Measurements from ENCODE around the gene TRPM5.
A peak's percentile ranks its signal among the peaks of the same experiment; 100 is the strongest.

TRPM5 gene

GRCh38 chr11:2422461-2423156 lies 21.7 kb downstream of the TRPM5 start:
- Histone ChIP-seq H3K27me3 (ENCODE audit: insufficient read depth, poor library complexity, severe bottlenecking) (no peaks in the 10 kb centered on the region), H3K4me3 (replicated peaks; ENCODE audit: insufficient read depth, low read length) (no peak overlapping the region), H3K27ac (replicated peaks) (no peak overlapping the region)
- no peak for DNase-seq (ENCODE audit: low read depth in 1 of 2, low spot score in 1 of 2)
- TF ChIP-seq CTCF (IDR thresholded peaks at IDR 0.05; ENCODE audit: insufficient read depth, low read length): no peak
- no peak for TF ChIP-seq GABPA (IDR thresholded peaks at IDR 0.05; ENCODE audit: low read depth)
- no peak for TF ChIP-seq REST (IDR thresholded peaks at IDR 0.05; ENCODE audit: insufficient replicate concordance, low read depth)
- TF ChIP-seq POLR2AphosphoS5 (IDR thresholded peaks at IDR 0.05; ENCODE audit: low read depth): no peak
- TF ChIP-seq SPI1 (IDR thresholded peaks at IDR 0.05; ENCODE audit: borderline replicate concordance, low read depth): no peak

DNA sequence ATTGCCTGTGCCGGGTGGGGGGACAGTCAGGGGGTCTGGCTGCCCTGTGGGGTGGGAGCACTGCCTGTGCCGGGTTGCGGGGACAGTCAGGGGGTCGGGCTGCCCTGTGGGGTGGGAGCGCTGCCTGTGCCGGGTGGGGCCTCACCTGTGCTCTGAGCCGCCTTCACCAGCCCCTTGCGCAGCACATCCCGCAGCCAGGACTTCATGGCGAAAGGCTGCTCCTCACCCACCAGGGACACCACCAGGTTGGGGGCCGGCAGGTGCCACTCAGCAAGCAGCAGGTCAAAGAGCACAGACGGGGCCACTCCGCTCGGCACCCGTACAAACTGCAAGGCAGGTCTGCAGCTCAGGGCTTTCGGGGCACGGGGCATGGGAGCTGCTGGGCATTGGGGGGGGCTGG lies 22.3 kb downstream of the TRPM5 start:
- H3K27me3 ChIP-seq (ENCODE audit: insufficient read depth, poor library complexity, severe bottlenecking): no peaks in the 10 kb centered on the region
- no peak for TF ChIP-seq POLR2AphosphoS5 (IDR thresholded peaks at IDR 0.05; ENCODE audit: low read depth)
- no peak for TF ChIP-seq SPI1 (IDR thresholded peaks at IDR 0.05; ENCODE audit: borderline replicate concordance, low read depth)
- no peak for TF ChIP-seq GABPA (IDR thresholded peaks at IDR 0.05; ENCODE audit: low read depth)
- no peak for TF ChIP-seq CTCF (IDR thresholded peaks at IDR 0.05; ENCODE audit: insufficient read depth, low read length)
- no peak for TF ChIP-seq REST (IDR thresholded peaks at IDR 0.05; ENCODE audit: insufficient replicate concordance, low read depth)
- H3K4me3 ChIP-seq (replicated peaks; ENCODE audit: insufficient read depth, low read length): no peak overlapping the region
- H3K27ac ChIP-seq (replicated peaks): no peak overlapping the region
- no peak for DNase-seq (ENCODE audit: low read depth in 1 of 2, low spot score in 1 of 2)

GRCh38 chr11:2421226-2421994 lies 22.9 kb downstream of the TRPM5 start:
- DNase-seq (ENCODE audit: low read depth in 1 of 2, low spot score in 1 of 2): no peak

DNA sequence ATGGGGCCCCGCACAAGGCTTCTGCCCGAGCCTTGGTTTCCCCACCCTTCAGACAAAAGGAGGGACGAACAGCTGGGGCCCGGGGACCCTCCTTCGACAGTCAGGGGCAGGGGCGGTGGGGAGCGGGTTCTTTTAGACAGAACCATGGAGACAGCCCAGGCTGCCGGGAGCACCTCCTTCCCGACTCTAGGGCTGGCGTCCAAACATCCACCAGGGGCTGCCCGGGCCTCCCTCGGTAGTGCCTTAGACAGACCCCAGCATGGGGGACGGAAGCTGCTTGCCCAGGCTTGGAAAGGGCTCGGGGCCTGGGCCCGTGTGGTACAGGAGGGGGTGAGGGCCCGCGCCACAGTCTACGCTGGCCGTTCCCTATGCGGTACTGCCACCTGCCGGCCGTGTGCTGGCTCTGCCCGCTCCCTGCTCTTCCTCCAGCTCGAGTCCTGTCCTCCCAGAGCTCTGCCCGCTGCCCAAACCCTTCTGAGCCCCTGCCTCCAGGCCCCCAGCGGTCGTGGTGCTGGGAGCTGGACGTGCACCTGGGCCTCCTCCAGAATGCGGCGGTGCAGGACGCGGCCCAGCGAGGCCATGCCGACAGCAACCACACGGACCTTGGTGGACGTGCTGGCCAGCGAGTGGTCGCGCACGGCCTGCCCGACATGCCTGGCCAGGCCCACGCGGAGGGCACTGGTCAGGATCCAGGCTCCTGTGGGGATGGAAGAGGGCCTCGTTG lies 23.6 kb downstream of the TRPM5 start:
- H3K27ac ChIP-seq (replicated peaks): no peak overlapping the region
- no peaks in the 10 kb centered on the region for H3K27me3 ChIP-seq (ENCODE audit: insufficient read depth, poor library complexity, severe bottlenecking)
- DNase-seq (ENCODE audit: low read depth in 1 of 2, low spot score in 1 of 2): peak in 1 of 2 experiments; percentile 62

More at GRCh38 chr11:2421226-2421994, 22.9 kb downstream of the TRPM5 start:
- H3K27me3 ChIP-seq (ENCODE audit: insufficient read depth, poor library complexity, severe bottlenecking): no peaks in the 10 kb centered on the region
- no peak overlapping the region for H3K4me3 ChIP-seq (replicated peaks; ENCODE audit: insufficient read depth, low read length)
- TF ChIP-seq POLR2AphosphoS5 (IDR thresholded peaks at IDR 0.05; ENCODE audit: low read depth): no peak
- H3K27ac ChIP-seq (replicated peaks): no peak overlapping the region

More for the DNA sequence above, 23.6 kb downstream of the TRPM5 start:
- no peak overlapping the region for H3K4me3 ChIP-seq (replicated peaks; ENCODE audit: insufficient read depth, low read length)
- TF ChIP-seq CTCF (IDR thresholded peaks at IDR 0.05; ENCODE audit: insufficient read depth, low read length) (peak; percentile 92), GABPA (IDR thresholded peaks at IDR 0.05; ENCODE audit: low read depth) (no peak), REST (IDR thresholded peaks at IDR 0.05; ENCODE audit: insufficient replicate concordance, low read depth) (no peak), SPI1 (IDR thresholded peaks at IDR 0.05; ENCODE audit: borderline replicate concordance, low read depth) (no peak)

Data from HL-60 (cell line).